ENCODE data around the gene PINK1. TPM values are rescaled to one million over a fixed set of nuclear protein-coding genes. Genes with fewer than 3 reads are reported as not detected.

The PINK1 gene
- total RNA-seq, 5 donors from 2014 or later (not counting 1 experiment from before 2014, with no cell fraction given): 11.8 to 30.1 (median 26.8) TPM

- no peaks in the 10 kb centered on the region for H3K9me3 ChIP-seq
Observed at GRCh38 chr1:20609541-20609940, 23.7 kb upstream of the PINK1 start.

GRCh38 chr1:20610970-20611369 is 22.3 kb upstream of the PINK1 start:
- no peaks in the 10 kb centered on the region for H3K9me3 Mint-ChIP-seq
- Histone ChIP-seq H3K9me3 (no peaks in the 10 kb centered on the region), H3K27me3 (replicated peaks in 1 of 2; ENCODE audit: control insufficient read depth in 2 of 2, extremely low read depth in 1 of 2, insufficient read depth in 2 of 2, low read length in 1 of 2) (peaks cover 0 to 8% of the 10 kb centered on the region in 2 experiments), H3K4me3 (ENCODE audit: control insufficient read depth in 1 of 2, extremely low read depth in 1 of 2, low read length in 1 of 2) (no peak overlapping the region), H3K4me1 (ENCODE audit: control insufficient read depth in 1 of 2, extremely low read depth in 1 of 2, insufficient read depth in 2 of 2, low read length in 2 of 2) (no peaks in the 10 kb centered on the region), H3K36me3 (ENCODE audit: control insufficient read depth in 2 of 2, extremely low read depth in 1 of 2, insufficient read depth in 1 of 2, low read length in 1 of 2) (no peaks in the 10 kb centered on the region), H3K27ac (ENCODE audit: low read length) (no peak overlapping the region)
- no peaks in the 10 kb centered on the region for H3K4me1 Mint-ChIP-seq
- no CpG with 5 or more reads among the region's 2 CpGs for WGBS (ENCODE audit: insufficient coverage)
- ATAC-seq (replicated peaks in 1 of 4) (no peak), DNase-seq (no peak)
- no peak overlapping the region for H3K4me3 Mint-ChIP-seq
- H3K36me3 Mint-ChIP-seq: no peaks in the 10 kb centered on the region
- H3K27ac Mint-ChIP-seq: no peak overlapping the region
- ChIA-PET POLR2A (no interaction called here), CTCF (interaction anchor here in 1 of 2 donors (0.6 to 1.0 kb wide), 2 partner anchors 27 to 353 kb away, joined by 3 read pairs; no protein-coding TSS in a partner anchor)
- peaks cover 8 to 9% of the 10 kb centered on the region in 2 donors for H3K27me3 Mint-ChIP-seq

More at GRCh38 chr1:20609541-20609940, 23.7 kb upstream of the PINK1 start:
- ATAC-seq (replicated peaks in 1 of 4) (no peak), DNase-seq (no peak)
- CTCF ChIA-PET: no interaction called here
- no peaks in the 10 kb centered on the region for H3K9me3 Mint-ChIP-seq
- H3K27ac ChIP-seq (ENCODE audit: low read length): no peak overlapping the region
- peaks cover 0 to 11% of the 10 kb centered on the region in 2 experiments for H3K27me3 ChIP-seq (replicated peaks in 1 of 2; ENCODE audit: control insufficient read depth in 2 of 2, extremely low read depth in 1 of 2, insufficient read depth in 2 of 2, low read length in 1 of 2)
- no peaks in the 10 kb centered on the region for H3K36me3 Mint-ChIP-seq
- no peak overlapping the region for H3K27ac Mint-ChIP-seq
- peaks cover 9 to 12% of the 10 kb centered on the region in 2 donors for H3K27me3 Mint-ChIP-seq
- H3K4me3 ChIP-seq (ENCODE audit: control insufficient read depth in 1 of 2, extremely low read depth in 1 of 2, low read length in 1 of 2): no peak overlapping the region
- no peaks in the 10 kb centered on the region for H3K4me1 ChIP-seq (ENCODE audit: control insufficient read depth in 1 of 2, extremely low read depth in 1 of 2, insufficient read depth in 2 of 2, low read length in 2 of 2)
- no peaks in the 10 kb centered on the region for H3K36me3 ChIP-seq (ENCODE audit: control insufficient read depth in 2 of 2, extremely low read depth in 1 of 2, insufficient read depth in 1 of 2, low read length in 1 of 2)
- 60% methylated on average over 1 of the region's 6 CpGs for WGBS (ENCODE audit: insufficient coverage)
- POLR2A ChIA-PET: interaction anchor here (0.5 to 0.7 kb wide), 2 partner anchors 13 to 82 kb away, joined by 3 read pairs; no protein-coding TSS in a partner anchor
- no peak overlapping the region for H3K4me3 Mint-ChIP-seq
- no peaks in the 10 kb centered on the region for H3K4me1 Mint-ChIP-seq

GRCh38 chr1:20611652-20612051 is 21.6 kb upstream of the PINK1 start:
- H3K27ac ChIP-seq (ENCODE audit: low read length): no peak overlapping the region
- DNase-seq: no peak
- H3K9me3 Mint-ChIP-seq: no peaks in the 10 kb centered on the region
- ChIA-PET CTCF (interaction anchor here in 1 of 2 donors (0.6 to 1.0 kb wide), 2 partner anchors 27 to 352 kb away, joined by 3 read pairs; no protein-coding TSS in a partner anchor), POLR2A (no interaction called here)
- ATAC-seq (replicated peaks in 1 of 4): no peak
- no peak overlapping the region for H3K4me3 ChIP-seq (ENCODE audit: control insufficient read depth in 1 of 2, extremely low read depth in 1 of 2, low read length in 1 of 2)
- peaks cover 8 to 11% of the 10 kb centered on the region in 2 donors for H3K27me3 Mint-ChIP-seq
- H3K9me3 ChIP-seq: no peaks in the 10 kb centered on the region
- no peak overlapping the region for H3K4me3 Mint-ChIP-seq
- WGBS (ENCODE audit: insufficient coverage): 68% methylated on average over 2 of the region's 5 CpGs
- H3K36me3 Mint-ChIP-seq: no peaks in the 10 kb centered on the region
- no peak overlapping the region for H3K27ac Mint-ChIP-seq
- H3K27me3 ChIP-seq (replicated peaks in 1 of 2; ENCODE audit: control insufficient read depth in 2 of 2, extremely low read depth in 1 of 2, insufficient read depth in 2 of 2, low read length in 1 of 2): peaks cover 0 to 8% of the 10 kb centered on the region in 2 experiments
- no peaks in the 10 kb centered on the region for H3K36me3 ChIP-seq (ENCODE audit: control insufficient read depth in 2 of 2, extremely low read depth in 1 of 2, insufficient read depth in 1 of 2, low read length in 1 of 2)
- peaks cover 0 to 2% (median 0%) of the 10 kb centered on the region in 3 donors for H3K4me1 Mint-ChIP-seq
- no peaks in the 10 kb centered on the region for H3K4me1 ChIP-seq (ENCODE audit: control insufficient read depth in 1 of 2, extremely low read depth in 1 of 2, insufficient read depth in 2 of 2, low read length in 2 of 2)

- H3K4me1 ChIP-seq (ENCODE audit: control insufficient read depth in 1 of 2, extremely low read depth in 1 of 2, insufficient read depth in 2 of 2, low read length in 2 of 2): no peaks in the 10 kb centered on the region
- no peaks in the 10 kb centered on the region for H3K9me3 Mint-ChIP-seq
- H3K27me3 ChIP-seq (replicated peaks in 1 of 2; ENCODE audit: control insufficient read depth in 2 of 2, extremely low read depth in 1 of 2, insufficient read depth in 2 of 2, low read length in 1 of 2): peaks cover 0 to 8% of the 10 kb centered on the region in 2 experiments
- ChIA-PET POLR2A (no interaction called here), CTCF (no interaction called here)
- no peak overlapping the region for H3K27ac Mint-ChIP-seq
- ATAC-seq (replicated peaks in 1 of 4) (no peak), DNase-seq (no peak)
- peaks cover 0 to 2% (median 0%) of the 10 kb centered on the region in 3 donors for H3K4me1 Mint-ChIP-seq
- no peak overlapping the region for H3K27ac ChIP-seq (ENCODE audit: low read length)
- no peak overlapping the region for H3K4me3 Mint-ChIP-seq
- H3K36me3 ChIP-seq (ENCODE audit: control insufficient read depth in 2 of 2, extremely low read depth in 1 of 2, insufficient read depth in 1 of 2, low read length in 1 of 2): no peaks in the 10 kb centered on the region
- WGBS (ENCODE audit: insufficient coverage): 81% methylated on average over 8 of the region's 11 CpGs
- no peaks in the 10 kb centered on the region for H3K9me3 ChIP-seq
- no peaks in the 10 kb centered on the region for H3K36me3 Mint-ChIP-seq
- no peak overlapping the region for H3K4me3 ChIP-seq (ENCODE audit: control insufficient read depth in 1 of 2, extremely low read depth in 1 of 2, low read length in 1 of 2)
- H3K27me3 Mint-ChIP-seq: peaks cover 5 to 12% of the 10 kb centered on the region in 2 donors
Observed at GRCh38 chr1:20612221-20612746, 21.0 kb upstream of the PINK1 start.

GRCh38 chr1:20614131-20614579 is 19.1 kb upstream of the PINK1 start:
- peaks cover 0 to 5% of the 10 kb centered on the region in 2 experiments for H3K27me3 ChIP-seq (replicated peaks in 1 of 2; ENCODE audit: control insufficient read depth in 2 of 2, extremely low read depth in 1 of 2, insufficient read depth in 2 of 2, low read length in 1 of 2)
- whole genome bisulfite sequencing (ENCODE audit: insufficient coverage): 20% methylated on average over 1 of the region's 3 CpGs
- Mint-ChIP-seq H3K9me3 (no peaks in the 10 kb centered on the region), H3K4me1 (peaks cover 0 to 2% (median 0%) of the 10 kb centered on the region in 3 donors), H3K4me3 (no peak overlapping the region), H3K27ac (no peak overlapping the region), H3K27me3 (peaks cover 5 to 10% of the 10 kb centered on the region in 2 donors), H3K36me3 (no peaks in the 10 kb centered on the region)
- no peaks in the 10 kb centered on the region for H3K36me3 ChIP-seq (ENCODE audit: control insufficient read depth in 2 of 2, extremely low read depth in 1 of 2, insufficient read depth in 1 of 2, low read length in 1 of 2)
- DNase-seq: no peak
- ChIA-PET CTCF (no interaction called here), POLR2A (no interaction called here)
- H3K9me3 ChIP-seq: no peaks in the 10 kb centered on the region
- no peaks in the 10 kb centered on the region for H3K4me1 ChIP-seq (ENCODE audit: control insufficient read depth in 1 of 2, extremely low read depth in 1 of 2, insufficient read depth in 2 of 2, low read length in 2 of 2)
- no peak for ATAC-seq (replicated peaks in 1 of 4)
- no peak overlapping the region for H3K27ac ChIP-seq (ENCODE audit: low read length)
- no peak overlapping the region for H3K4me3 ChIP-seq (ENCODE audit: control insufficient read depth in 1 of 2, extremely low read depth in 1 of 2, low read length in 1 of 2)

- Histone ChIP-seq H3K9me3 (no peaks in the 10 kb centered on the region), H3K27me3 (replicated peaks in 1 of 2; ENCODE audit: control insufficient read depth in 2 of 2, extremely low read depth in 1 of 2, insufficient read depth in 2 of 2, low read length in 1 of 2) (peaks cover 0 to 9% of the 10 kb centered on the region in 2 experiments), H3K4me3 (ENCODE audit: control insufficient read depth in 1 of 2, extremely low read depth in 1 of 2, low read length in 1 of 2) (no peak overlapping the region), H3K36me3 (ENCODE audit: control insufficient read depth in 2 of 2, extremely low read depth in 1 of 2, insufficient read depth in 1 of 2, low read length in 1 of 2) (no peaks in the 10 kb centered on the region), H3K4me1 (ENCODE audit: control insufficient read depth in 1 of 2, extremely low read depth in 1 of 2, insufficient read depth in 2 of 2, low read length in 2 of 2) (no peaks in the 10 kb centered on the region), H3K27ac (ENCODE audit: low read length) (no peak overlapping the region)
- POLR2A ChIA-PET: no interaction called here
- 77% methylated on average over 14 of the region's 20 CpGs for WGBS (ENCODE audit: insufficient coverage)
- peaks cover 5 to 11% of the 10 kb centered on the region in 2 donors for H3K27me3 Mint-ChIP-seq
- CTCF ChIA-PET: no interaction called here
- no peaks in the 10 kb centered on the region for H3K9me3 Mint-ChIP-seq
- no peaks in the 10 kb centered on the region for H3K36me3 Mint-ChIP-seq
- peaks cover 0 to 2% (median 0%) of the 10 kb centered on the region in 3 donors for H3K4me1 Mint-ChIP-seq
- no peak overlapping the region for H3K27ac Mint-ChIP-seq
- no peak overlapping the region for H3K4me3 Mint-ChIP-seq
- no peak for DNase-seq
- ATAC-seq (replicated peaks in 1 of 4): no peak
Observed at GRCh38 chr1:20615946-20616846, 17.1 kb upstream of the PINK1 start.
